Right renal cortex interstitium (tissue), 3 donors: ENCODE measurements around the gene ARHGAP6. TPM values are rescaled to one million over a fixed set of nuclear protein-coding genes. Genes with fewer than 3 reads are reported as not detected.
"Not testable (repeated sequence)": the region's sequence is repeated elsewhere in the genome, so short reads cannot be mapped to it uniquely, and the experiment has no call there.

Experiments used
- DNase-seq, 3 donors: peaks; one replicate each; pipeline ENCODE4 v3.0.0-alpha.2; 2013; ENCODE audit warnings: low read depth in 3 of 3, low spot score in 2 of 3
- polyA plus RNA-seq, 3 donors: library from polyadenylated mRNA; unstranded; fragments of 120-200 nt; gene quantifications; one replicate each; pipeline ENCODE4 v1.2.1, GENCODE V29; 2013; ENCODE audit not compliant: insufficient read length in 3 of 3

The ARHGAP6 gene
- polyA plus RNA-seq, 3 donors, result 13.7 to 15.4 (median 13.9) TPM

GRCh38 chrX:11532291-11533078 is 133.2 kb downstream of the ARHGAP6 start:
- DNase-seq, result no peak

GRCh38 chrX:11531226-11531625 is 134.5 kb downstream of the ARHGAP6 start:
- no peak for DNase-seq

GRCh38 chrX:11530621-11531020 is 135.1 kb downstream of the ARHGAP6 start:
- no peak for DNase-seq

GRCh38 chrX:11528623-11529022 is 137.1 kb downstream of the ARHGAP6 start:
- no peak for DNase-seq

- no peak for DNase-seq
Measured at GRCh38 chrX:11525685-11526084, 140.0 kb downstream of the ARHGAP6 start.

GRCh38 chrX:11519234-11519633 is 146.5 kb downstream of the ARHGAP6 start:
- not testable (repeated sequence) for DNase-seq

- DNase-seq, result no peak
Measured at GRCh38 chrX:11509786-11510185, 155.9 kb downstream of the ARHGAP6 start.

GRCh38 chrX:11504234-11504633 is 161.5 kb downstream of the ARHGAP6 start:
- no peak for DNase-seq

GRCh38 chrX:11499076-11500044 is 166.4 kb downstream of the ARHGAP6 start:
- DNase-seq, result no peak

- DNase-seq, result not testable (repeated sequence)
Measured at GRCh38 chrX:11491375-11491774, 174.3 kb downstream of the ARHGAP6 start.

- no peak for DNase-seq
Measured at GRCh38 chrX:11484290-11484689, 181.4 kb downstream of the ARHGAP6 start.

- no peak for DNase-seq
Measured at GRCh38 chrX:11481035-11481434, 184.7 kb downstream of the ARHGAP6 start.

- no peak for DNase-seq
Measured at GRCh38 chrX:11480626-11481025, 185.1 kb downstream of the ARHGAP6 start.

- DNase-seq, result no peak
Measured at GRCh38 chrX:11478911-11479310, 186.8 kb downstream of the ARHGAP6 start.

- DNase-seq, result no peak
Measured at GRCh38 chrX:11478026-11478425, 187.7 kb downstream of the ARHGAP6 start.

GRCh38 chrX:11474576-11474975 is 191.1 kb downstream of the ARHGAP6 start:
- no peak for DNase-seq

- no peak for DNase-seq
Measured at GRCh38 chrX:11474021-11474420, 191.7 kb downstream of the ARHGAP6 start.

- no peak for DNase-seq
Measured at GRCh38 chrX:11472879-11473278, 192.8 kb downstream of the ARHGAP6 start.

GRCh38 chrX:11472381-11472780 is 193.3 kb downstream of the ARHGAP6 start:
- DNase-seq, result no peak

GRCh38 chrX:11470250-11470974 is 195.3 kb downstream of the ARHGAP6 start:
- no peak for DNase-seq
